ENCODE data around the gene NDUFS2.

NDUFS2 gene

DNA sequence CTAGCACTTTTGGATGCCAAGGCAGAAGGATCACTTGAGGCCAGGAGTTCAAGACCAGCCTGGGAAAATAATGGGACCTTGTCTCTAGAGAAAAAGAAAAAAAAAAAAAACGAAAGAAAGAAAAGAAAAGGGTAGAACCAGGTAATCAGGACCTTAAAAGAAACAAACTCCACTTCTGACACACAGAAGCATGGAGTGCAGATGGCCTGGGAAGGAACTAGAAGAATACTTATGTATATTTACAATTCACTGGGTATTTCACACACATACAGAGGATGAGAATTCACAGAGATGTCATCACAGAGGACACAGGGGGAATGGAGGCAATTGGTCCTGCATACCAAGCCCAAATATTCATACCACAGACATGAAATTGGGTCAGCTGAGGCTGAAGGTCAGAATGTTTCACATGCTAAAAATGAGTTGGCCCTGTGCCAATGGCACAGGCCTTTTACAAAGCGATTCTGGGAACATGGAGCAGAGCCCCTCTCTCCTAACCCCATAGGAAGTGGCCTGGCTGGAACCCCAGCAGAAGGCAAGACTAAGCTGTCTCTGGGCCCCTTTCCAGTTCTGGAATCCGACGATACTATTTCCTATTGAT is 29.3 kb upstream of the NDUFS2 start:
- no peak for DNase-seq

- no peak for DNase-seq
Measured at GRCh38 chr1:161173711-161174110, 28.5 kb upstream of the NDUFS2 start.

GRCh38 chr1:161174911-161175310 is 27.3 kb upstream of the NDUFS2 start:
- DNase-seq, result no peak

GRCh38 chr1:161175771-161176453 is 26.3 kb upstream of the NDUFS2 start:
- DNase-seq, result no peak

GRCh38 chr1:161176468-161177111 is 25.6 kb upstream of the NDUFS2 start:
- DNase-seq, result no peak

DNA sequence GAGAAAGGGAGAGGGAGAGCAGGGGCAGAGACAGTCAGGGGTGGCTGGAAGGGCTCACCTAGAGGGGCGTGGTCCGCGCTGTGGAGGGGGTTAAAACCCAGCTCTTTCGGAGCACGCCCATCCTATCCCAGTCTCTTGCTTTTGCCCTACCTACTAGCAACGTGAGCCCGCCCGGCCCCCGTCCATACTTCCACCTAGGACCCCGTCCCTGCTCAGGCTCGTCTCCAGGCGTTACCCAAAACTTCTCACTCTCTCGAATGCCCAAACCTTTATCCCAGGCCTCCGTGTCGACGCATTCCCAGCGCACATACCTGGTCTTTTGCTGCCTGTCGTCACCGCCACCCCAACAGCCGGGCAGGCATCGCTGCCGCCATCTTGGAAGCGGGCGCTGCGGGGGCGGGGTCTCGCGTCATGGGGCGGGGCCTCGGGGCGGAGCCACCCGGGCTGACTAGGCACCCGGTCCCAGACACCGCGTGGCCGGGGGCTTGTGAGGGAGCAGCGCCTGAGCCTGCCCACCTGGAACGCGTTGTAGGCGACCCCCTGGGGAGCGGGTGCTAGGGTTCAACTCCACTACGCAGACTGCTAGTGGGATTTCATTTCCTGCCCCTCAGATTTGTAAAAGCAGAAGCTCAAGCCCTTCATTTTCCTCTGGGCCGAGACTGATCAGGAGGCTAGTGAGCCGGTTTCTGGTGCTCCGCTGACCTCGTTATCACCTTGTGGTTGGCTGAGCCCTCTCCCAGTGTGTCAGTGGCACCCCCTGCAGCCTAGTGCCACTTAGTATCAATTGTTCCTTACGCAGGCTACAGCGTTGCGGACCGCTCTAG is 24.8 kb upstream of the NDUFS2 start, which contains the start of gene B4GALT3:
TSS of gene B4GALT3 (minus strand) at position 396 of the 824 bp plus-strand sequence. CDS start 1,447 bp downstream, outside the sequence.
- peak; percentile 95 to 97 for DNase-seq

DNA sequence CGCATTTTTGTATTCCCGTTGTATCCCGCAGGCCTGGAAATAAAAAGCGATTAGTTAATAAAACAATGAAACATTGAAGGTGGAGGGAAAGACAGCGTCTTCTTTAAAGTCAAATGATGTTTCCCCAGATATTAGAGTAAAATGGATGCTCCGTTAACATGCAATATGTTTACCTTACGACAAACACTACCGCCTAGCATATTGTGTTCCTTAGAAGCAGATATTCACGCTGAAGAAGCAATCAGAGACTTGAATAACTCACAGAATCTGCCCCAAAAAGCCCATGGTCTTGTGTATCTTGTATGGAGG is 24.3 kb upstream of the NDUFS2 start:
- no peak for DNase-seq

DNA sequence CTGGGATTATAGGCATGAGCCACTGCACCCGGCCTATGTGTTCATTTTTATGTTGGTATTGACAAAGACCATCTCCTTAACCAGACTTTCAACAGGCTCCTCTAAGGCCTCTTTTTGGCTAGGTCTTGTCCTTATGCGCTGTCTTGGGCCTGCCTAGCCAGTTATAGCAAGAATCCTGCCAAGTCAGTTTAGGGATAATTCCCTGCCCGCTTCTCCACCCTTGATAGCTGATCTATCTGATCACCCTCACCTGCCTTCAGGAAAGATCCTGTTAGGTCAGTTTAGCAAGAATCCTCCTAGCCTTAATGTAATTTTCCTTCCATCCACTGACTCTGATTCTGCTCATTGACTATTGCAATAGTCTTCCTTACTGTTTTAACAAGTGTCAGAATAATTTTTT is 22.5 kb upstream of the NDUFS2 start:
- DNase-seq, result no peak

GRCh38 chr1:161180639-161181038 is 21.5 kb upstream of the NDUFS2 start:
- no peak for DNase-seq

DNA sequence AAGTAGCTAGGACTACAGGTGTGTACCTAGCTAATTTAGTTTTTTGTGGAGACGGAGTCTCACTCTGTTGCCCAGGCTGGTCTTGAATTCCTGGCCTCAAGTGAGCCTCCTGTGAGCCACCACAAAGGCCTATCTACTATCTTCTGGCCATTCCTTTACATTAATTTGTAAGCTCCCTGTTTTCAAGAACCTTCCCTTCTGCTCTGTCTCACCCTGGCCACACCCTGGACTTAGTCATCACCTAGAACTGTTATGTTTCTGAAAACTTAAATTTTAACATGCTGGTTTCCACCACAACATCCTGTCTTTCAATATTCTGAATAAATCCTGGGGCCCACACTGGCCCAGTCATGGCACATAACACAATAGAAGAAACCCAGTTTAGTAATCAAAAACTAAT is 20.0 kb upstream of the NDUFS2 start:
- peak; percentile 53 to 54 for DNase-seq

- DNase-seq, result peak; percentile 52 to 60
Measured at GRCh38 chr1:161185282-161185682, 16.9 kb upstream of the NDUFS2 start.

DNA sequence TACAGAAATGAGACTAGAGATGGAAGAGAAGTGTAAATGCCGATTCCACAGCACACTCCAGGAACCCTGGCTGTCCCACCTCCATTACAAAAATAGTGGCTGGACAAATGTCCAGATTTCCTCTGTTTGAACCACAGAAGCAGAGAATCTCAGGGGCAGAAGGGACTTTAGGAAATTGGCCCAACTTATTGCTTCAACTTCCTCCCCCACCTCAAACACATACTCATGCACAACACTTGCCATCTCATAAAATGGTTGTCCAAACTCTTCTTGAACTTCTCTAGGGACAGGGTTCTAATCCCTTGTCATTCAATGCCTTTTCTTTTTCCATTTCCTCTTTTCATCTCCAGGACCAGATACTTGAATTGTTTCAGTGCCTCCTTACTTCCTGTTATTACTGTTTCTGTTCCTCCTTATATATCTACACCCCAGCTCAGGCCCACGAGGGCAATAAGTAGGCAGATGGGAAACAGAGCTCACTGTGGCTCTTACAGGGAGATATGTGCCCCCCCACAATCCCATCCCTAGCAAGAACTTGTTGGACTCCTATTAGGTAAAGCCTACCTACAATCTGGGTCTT is 16.3 kb upstream of the NDUFS2 start:
- no peak for DNase-seq

DNA sequence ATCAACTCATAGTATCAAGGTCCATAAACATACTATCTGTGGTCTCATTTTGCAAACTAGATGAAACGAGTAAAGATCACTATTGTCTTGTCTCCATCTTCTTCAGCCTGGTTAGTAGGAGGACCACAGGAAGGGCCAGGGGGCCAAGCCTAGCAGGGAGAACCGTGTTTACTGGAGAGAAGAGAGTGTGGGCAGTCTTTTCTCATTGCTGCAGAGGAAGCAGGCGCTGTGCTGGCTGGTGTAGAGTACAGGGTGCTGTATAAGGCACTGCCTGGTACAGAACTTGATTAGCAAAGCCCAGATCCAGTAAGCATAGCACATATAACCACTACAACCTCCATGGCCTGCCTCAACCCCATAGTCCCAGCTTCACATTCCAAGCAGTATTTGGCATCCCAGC is 14.9 kb upstream of the NDUFS2 start:
- no peak for DNase-seq

- DNase-seq, result no peak
Measured at GRCh38 chr1:161188381-161188780, 13.8 kb upstream of the NDUFS2 start.

GRCh38 chr1:161189036-161189435 is 13.1 kb upstream of the NDUFS2 start:
- no peak for DNase-seq

GRCh38 chr1:161190962-161191521 is 11.1 kb upstream of the NDUFS2 start:
- no peak for DNase-seq

DNA sequence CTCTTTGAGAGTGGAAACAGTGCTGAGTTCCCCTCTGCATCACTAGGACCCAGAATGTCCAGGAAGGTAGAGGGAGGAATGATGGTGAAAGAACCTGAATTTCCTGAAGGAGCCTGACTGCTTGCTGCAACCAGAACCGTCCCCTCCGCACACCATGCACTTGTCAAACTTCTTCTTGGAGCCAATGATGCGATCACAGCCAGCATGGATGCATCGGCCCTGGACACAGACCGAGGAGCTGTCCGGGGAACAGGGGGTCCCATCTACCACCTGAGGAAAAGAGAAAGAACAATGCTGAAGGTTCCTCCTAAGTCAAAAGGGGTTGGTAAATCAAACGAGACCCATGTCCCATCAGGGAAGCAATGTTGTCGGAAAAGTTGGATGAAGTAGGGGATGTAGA is 10.2 kb upstream of the NDUFS2 start:
- DNase-seq, result no peak

DNA sequence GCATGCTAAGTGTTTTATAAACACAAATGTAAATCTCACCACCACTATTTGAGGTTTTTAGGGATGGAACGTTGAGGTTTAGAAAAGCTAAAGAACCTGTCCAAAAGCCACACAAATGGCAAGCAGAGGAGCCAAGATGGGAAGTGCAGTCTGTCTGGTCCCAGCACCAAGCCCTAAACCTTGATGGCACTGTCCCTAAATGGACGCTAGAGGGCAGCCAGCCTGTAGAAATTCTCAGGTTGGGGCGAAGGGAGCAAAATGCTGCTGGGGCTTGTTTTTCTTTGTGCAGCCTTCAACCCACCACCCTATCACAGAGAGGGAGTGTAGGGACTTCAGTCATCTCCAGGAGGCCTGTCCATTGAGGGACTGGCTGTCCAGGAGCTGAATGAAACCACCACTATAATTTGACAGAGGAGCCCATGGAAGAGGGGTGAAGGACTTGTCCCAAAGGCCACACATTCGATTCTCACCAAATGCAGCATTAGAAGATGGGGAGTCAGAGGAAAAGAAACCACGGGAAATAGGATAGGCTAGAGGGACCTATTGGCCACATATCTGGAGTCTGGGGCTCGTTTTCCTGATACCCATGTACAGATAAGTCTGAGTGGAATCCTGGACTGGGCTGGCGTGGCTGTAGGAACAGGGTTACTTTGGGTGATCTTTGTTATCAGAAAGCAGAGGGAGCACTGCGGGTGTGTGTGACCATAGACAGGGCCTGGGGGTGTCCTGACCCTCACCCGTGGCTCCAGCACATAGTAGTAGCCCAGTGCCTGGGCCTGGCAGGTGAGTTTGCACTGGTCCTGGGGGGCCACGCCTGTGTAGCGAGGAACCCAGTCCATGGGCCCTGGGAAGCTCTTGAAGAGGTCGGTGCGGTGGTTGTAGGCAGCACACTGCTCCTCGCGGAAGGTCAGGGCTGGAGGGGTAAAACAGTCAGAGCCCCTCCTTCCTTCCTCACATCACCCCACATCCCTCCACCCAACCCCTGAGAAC is 9.4 kb upstream of the NDUFS2 start:
- DNase-seq, result peak; percentile 53 to 58

- no peak for DNase-seq
Measured at GRCh38 chr1:161193561-161194235, 8.5 kb upstream of the NDUFS2 start.

DNA sequence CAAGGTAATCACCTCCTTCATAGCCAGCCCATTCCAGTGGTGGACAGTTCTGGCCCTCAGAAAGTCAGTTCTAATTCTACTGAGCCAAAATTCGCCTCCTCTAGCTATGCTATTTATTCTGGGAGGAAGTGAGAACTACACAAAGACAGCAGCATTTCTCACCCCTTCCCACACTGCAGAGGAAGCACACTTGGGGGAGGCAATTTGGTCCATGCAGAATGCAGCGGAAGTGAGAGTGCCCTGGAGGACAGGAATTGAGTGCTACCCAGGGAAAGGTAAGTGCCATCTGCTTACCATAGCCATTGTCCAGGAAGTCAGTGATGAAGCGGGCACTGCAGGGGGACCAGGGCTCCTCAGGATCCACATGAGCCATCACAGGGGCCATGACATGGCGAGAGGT is 7.0 kb upstream of the NDUFS2 start:
- no peak for DNase-seq

- no peak for DNase-seq
Measured at GRCh38 chr1:161196111-161196510, 6.1 kb upstream of the NDUFS2 start.
